T follicular helper cell (primary cell): ENCODE measurements around the gene TULP4.
"Not testable (repeated sequence)": the region's sequence is repeated elsewhere in the genome, so short reads cannot be mapped to it uniquely, and the experiment has no call there.

Experiments
- DNase-seq: peaks from one replicate; pipeline ENCODE4 v3.0.0-alpha.2; 2020; ENCODE audit warnings: low read depth

TULP4 gene

GRCh38 chr6:158391276-158391675 lies 79.0 kb downstream of the TULP4 start:
- DNase-seq = no peak

DNA sequence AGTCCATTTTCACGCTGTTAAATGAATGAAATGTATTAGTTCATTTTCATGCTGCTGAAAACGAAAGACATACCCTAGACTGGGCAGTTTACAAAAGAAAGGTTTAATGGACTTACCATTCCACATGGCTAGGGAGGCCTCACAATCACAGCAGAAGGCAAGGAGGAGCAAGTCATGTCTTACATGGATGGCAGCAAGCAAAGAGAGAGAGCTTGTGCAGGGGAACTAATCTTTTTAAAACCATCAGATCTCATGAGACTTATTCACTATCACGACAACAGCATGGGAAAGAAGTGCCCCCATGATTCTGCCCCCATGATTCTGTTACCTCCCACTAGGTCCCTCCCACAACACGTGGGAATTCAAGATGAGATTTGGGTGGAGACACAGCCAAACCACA lies 79.7 kb downstream of the TULP4 start:
- DNase-seq = not testable (repeated sequence)

DNA sequence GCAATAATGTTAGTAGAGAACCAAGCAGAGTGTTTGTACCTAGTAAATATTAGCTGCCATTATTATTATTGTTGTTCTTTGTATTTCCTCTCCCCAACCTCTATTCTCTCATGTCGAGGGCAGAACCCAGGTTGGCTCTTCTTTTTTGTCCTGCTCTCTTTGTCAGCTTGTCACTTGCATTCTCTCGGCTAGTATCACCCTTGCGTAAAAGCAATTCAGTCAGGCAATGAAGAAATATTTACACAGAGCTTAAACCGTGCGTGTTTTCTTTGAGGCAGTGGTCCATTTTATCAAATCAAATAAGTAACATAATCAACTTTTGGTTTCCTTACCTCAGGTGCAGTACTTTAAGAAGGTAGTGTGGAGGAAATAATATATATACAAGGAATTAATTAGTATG lies 83.9 kb downstream of the TULP4 start:
- no peak for DNase-seq

GRCh38 chr6:158397578-158397977 lies 85.3 kb downstream of the TULP4 start:
- DNase-seq = no peak

- DNase-seq = no peak
Observed at GRCh38 chr6:158398252-158399024, 86.2 kb downstream of the TULP4 start.

DNA sequence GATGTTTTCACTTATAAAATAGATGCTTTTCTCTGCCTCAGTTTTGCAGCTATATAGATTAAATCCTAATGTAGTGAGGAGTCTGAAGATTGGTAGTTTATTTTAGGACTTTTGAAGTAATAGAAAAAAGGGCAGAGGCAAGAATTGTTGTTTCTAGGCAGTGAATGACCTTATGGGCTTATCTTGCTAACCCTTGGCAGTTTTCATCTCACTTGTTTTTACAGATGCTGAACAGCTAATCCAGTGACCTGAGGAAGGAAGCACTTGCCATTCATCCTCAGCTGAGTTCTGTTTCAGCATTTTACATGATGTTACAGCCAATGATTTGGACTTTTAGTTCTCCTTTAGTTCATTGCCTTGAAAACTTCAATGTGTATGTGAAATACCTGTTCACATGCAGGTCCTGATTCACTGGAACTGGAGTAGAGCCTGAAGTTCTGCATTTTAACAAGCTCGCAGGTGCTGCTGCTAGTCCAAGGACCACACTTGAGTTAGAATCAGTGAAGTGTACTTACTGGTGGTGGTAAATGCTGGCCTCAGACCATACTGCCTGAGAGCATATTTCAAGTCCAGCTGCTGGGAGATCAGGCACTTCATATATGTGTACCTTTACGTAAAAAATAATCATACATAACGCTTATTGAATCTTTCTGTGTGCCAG lies 86.9 kb downstream of the TULP4 start:
- DNase-seq = no peak

- DNase-seq = no peak
Observed at GRCh38 chr6:158402184-158402583, 89.9 kb downstream of the TULP4 start.

GRCh38 chr6:158405321-158405831 lies 93.1 kb downstream of the TULP4 start:
- DNase-seq = not testable (repeated sequence)

GRCh38 chr6:158405933-158406332 lies 93.7 kb downstream of the TULP4 start:
- no peak for DNase-seq

DNA sequence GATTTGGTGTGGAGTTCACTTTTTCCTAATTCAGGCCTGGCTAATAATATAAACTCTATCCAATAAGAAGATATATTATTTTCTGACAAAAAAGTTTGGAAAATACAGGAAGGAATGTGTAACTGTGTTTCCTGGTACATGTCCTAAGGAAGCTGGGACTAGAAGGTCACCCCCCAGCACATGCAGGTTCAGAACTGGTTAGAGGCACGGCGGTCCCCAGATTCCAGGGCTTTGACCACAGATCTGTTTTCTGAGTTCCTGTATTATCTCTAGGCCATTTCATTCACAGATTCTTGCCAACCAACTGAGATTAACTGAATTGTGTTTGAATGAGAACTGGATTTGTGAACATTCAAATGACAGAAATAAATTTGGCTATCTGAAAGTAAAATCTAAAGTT lies 94.5 kb downstream of the TULP4 start:
- no peak for DNase-seq

DNA sequence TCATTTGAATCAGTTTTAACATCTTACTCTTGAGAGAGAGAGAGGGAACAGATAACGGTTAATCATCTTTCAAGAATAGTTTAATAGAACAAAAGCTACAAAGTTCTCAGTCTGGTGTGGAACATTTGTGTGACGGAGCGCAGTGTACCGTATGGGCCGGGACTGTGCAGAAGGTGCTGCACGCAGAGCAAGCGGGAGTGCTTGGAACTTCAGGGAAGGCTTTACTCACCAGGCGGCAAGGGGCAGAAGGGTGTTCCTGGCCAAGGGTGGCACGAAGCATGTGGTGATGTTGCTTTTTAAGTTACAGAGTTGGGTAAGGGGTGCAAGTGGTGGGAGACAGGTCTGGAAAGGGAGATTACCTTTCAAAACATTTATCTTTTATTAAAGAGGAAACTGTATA lies 95.7 kb downstream of the TULP4 start:
- no peak for DNase-seq

GRCh38 chr6:158408552-158409130 lies 96.4 kb downstream of the TULP4 start:
- no peak for DNase-seq

DNA sequence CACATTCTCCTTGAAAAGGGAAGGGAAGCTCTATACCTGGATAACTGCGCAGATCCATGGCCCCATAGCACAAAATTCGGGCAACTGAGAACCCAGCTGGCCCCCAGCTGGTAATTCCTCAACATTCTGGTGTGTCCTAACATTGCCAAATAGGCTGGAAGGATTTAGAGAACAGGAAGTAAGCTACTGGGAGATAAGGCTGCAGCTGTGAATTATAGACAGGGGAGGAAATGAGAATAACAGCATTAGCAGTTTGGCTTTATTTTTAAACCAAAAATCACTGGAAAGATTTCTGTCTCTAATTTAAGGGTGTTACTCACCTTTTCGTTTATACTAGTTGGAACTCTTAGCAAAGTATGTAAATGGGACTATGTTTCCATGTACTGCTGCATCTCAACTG lies 97.2 kb downstream of the TULP4 start:
- DNase-seq = no peak

- DNase-seq = no peak
Observed at GRCh38 chr6:158410784-158411183, 98.5 kb downstream of the TULP4 start.

DNA sequence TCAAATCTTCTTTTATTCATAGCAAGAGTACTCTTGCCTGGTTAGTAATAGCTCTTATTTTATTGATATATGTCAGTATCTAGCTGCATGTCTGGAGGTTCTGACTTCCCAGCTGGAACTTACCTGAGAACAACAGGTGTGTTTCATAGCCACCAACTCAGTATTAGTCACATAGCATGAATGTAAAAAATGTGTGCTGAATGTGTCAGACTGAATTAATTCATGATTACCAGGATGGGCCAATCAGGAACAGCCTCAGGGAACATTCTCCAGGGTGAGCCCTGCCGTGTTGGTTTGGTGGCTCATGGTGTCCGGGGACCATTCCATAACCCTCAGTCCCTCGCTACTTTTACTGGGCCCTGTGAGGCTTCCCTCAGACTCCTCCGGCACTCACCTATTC lies 99.7 kb downstream of the TULP4 start:
- no peak for DNase-seq

- DNase-seq = no peak
Observed at GRCh38 chr6:158413028-158413427, 100.8 kb downstream of the TULP4 start.

DNA sequence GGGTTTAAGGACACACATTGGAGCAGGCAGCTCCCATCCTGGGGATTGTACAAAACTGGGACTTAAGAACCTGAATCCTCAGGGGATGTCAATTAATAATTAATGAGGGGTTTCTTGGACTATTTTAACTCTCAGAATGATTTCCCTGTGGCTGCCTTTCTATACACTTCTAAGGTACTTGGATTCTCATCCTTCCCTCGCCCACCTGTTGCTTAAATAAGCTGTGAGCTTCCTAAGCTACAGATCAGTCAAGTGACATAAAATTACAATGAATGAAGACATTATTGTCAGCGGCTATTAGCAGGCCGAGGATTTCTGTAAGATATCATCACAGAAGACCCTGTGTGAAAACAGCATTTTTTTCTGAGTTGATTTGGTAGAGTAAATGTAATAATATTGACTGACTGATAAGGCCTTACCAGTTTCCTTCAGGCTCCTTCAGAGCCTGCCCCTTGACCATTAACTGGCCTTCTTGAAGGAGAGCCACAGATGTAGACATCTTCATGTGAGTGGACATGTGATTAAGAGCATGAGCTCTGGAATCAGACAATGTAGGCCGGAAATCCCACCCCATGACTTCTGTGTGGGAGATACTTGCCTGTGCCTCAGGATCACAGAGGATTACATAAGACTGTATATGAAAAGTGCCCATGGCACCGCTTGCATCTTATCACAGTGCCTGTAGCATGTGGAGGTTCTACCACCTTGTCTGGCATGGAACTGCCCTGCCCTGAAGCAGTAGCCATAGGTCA lies 101.7 kb downstream of the TULP4 start:
- DNase-seq = no peak

DNA sequence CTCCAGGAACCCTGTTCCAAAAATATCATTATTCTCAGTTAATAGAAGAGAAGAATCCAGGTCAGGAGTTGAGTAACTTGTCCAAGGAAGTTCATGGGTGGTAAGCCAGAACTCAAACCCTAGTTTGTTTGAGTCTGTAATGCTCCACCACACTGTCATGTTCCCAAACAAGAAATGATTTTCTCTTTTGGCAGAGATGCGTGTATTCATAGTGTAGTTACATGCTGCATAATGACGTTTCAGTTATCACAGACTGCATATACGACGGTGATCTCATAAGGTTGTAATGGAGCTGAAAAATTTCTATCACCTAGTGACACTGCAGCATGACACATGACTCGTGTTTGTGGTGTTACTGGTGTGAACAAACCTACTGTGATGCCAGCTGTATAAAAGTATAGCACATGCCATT lies 102.6 kb downstream of the TULP4 start:
- no peak for DNase-seq

DNA sequence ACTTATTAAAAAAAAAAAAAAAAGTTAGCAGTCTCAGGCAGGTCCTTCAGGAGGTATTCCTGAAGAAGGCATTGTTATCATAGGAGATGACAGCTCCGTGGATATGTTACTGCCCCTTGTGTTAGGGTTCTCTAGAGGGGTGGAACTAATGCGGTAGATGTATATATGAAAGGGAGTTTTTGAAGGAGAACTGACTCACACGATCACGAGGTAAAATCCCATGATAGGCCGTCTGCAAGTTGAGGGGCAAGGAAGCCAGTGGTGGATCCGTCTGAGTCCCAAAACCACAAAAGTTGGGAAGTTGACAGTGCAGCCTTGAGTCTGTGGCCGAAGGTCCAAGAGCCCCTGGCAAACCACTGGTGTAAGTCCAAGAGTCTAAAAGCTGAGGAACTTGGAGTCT lies 103.4 kb downstream of the TULP4 start:
- DNase-seq = no peak

GRCh38 chr6:158416883-158417759 lies 104.9 kb downstream of the TULP4 start:
- DNase-seq = no peak

DNA sequence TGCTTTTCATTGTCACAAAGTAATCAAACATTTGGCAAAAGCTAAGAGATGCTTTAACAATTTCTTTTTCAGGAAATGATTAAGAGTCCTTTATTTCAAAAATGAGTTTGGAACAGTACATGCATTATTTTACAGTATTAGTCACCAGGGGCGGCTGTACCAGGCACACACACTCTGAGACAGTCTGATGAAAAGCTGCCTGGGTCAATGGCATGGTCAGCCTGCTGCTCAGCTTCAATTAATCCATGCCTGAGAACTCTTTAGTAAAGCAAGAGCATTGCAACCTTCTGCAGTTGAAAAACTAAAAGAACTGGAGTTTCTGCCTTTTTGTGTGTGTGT lies 105.5 kb downstream of the TULP4 start:
- DNase-seq = no peak
